NCI-H146 (cell line): ENCODE measurements around the gene AZI2.

Experiments
- DNase-seq: peaks from one replicate; lab custom pipeline; 2025; lab: John Stamatoyannopoulos, UW

AZI2 gene

DNA sequence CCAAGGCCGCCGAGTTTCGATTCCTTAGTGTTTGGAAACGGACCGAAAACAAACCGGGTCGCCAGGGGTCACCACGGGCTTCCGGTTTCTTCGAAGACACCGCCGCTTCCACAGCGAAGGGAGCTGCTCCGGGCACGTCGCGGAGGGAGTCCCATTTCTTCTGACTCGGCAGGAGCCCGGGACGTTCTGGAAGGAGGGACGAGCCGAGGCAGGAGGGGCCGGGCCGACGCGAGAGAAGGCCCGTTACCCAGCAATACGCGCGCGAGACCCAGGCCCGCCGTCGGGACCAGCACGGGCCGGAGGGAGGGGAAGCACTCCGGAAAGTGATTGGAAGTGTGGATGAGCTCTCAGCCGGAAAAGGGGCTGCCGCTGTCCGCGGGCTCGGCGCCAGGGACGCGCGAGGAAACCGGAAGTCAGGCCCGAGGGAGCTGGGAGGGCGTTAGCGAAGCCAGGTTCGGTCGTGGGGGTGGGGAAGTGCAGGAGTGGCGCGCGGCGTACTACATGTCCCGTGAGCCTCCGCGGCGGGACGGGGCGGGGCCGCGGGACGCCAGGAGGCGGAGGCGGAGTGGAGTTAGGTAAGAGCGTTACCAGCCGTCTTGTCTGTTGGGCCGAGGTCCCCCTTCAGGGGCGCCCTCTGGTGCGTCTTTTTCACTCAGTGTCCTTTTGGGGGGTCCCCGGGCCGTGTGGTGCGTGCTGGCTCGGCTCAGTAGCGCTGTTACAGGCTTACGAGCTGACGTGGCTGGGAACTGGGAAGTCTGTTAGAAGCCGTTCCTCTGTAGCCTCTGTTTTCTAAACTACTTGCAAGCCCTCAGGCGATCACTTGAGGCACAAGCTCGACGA is at the start of gene AZI2, which contains the start of gene ZCWPW2:
Gene AZI2, minus strand, starts transcription at position 196 of the 840 bp plus-strand sequence. CDS start 8,207 bp downstream, outside the sequence.
Gene ZCWPW2, plus strand, starts transcription at position 93 of the 840 bp plus-strand sequence. CDS start 64,348 bp downstream, outside the sequence.
- peak; percentile 90 for DNase-seq

- DNase-seq: no peak
These were observed 40.4 kb upstream of the AZI2 start for GRCh38 chr3:28388978-28389377.

GRCh38 chr3:28386049-28386448 is 37.4 kb upstream of the AZI2 start:
- DNase-seq: no peak

DNA sequence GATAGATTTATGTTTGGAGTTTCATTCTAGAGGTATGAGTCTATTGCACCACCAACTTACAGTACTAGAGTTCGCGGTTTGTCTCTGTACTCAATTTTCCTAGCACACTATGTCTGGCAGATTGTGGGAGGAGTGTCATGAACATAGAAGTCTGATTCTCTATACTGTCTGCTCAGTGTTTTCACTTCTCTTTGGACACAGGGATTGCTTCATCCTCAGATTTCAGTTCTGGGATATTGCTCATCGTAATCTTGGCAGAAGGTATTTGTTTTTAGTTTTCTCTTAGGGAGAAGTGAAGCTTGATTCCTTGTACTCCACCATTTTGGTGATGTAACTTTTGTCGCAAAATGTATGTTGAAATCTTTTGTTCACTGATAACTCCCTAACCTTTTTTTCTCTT is 27.8 kb upstream of the AZI2 start:
- DNase-seq: no peak

DNA sequence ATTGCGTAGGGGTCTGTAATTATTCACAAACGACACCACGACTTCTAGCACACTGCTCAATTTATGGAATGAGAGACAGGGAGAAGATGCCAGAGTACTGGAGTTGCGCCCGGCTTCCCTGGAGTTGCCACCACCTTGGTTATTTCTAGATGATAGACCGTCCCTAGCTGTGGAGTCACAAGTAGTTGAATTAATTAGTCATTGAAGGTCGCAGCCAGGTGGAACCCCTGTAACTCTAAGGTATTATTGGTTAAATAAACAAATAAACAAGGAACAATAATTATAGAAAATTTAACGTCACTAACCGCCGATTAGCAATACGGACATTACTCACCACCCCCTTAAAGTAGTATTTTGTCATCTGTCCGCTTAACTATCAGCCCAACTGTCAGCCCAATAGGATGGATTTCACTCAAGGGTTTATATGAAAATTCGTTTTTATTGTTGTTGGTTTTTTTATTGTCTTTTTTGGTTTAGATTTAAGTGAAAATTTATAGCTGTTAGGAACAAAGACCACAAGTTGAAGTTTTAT is 911 bp upstream of the AZI2 start:
- no peak for DNase-seq

DNA sequence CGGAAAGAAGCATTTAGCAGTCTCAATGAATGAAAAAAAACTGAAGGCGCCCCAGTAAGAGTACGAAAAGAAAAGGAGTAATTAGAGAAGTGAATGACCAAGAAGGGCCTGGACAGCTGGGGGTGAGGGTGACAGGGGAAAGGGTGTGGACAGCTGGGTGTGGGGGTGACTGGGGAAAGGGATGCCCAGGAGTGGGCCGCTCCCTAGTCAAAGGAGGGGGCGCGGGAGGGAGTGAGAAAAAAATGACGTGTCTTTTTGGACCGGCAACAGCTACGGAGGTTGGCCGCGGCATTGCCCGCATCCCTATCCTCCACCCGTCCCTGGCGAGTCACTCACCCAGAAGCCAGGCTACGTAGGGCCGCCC is 377 bp downstream of the AZI2 start:
- no peak for DNase-seq

DNA sequence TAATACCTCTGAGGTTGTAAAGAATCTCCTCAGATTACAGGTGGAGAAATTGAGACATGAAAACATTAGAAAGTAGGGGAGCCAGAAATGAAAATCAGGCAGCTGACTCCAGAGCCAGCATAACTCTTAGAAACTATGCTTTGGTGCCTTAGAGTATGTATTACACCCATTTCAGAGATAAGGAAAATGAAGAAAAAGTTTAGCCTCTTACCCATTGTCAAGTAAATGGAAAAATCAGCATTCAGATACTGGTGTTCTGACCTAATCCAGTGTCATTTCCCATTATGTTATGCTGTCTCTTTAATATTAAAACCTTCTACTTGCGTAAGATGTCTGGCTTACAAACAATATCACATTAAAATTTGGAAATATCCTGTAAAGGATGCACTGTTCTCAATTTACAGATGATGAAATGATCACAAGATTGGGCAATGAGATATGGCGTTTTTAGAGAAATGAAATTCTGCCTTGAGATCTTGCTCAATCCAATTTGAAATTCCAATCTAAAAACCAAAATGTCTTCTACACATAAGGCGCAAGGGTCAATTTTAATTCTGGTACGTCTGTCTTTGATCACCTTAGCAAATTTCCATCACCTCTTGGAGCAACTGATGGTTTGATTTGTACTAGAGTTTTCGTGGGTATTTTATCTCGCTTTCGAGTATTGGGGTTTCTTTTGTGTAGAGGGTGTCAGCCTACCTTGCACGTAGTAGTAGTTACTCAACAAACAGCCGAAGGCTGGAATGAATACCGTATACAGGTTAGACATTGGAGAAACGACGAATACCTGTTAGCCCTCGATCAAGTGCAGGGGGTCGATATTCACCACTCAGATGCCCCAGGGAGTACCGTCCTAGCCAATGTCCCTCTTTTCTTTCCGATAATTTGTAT is 1.0 kb downstream of the AZI2 start:
- no peak for DNase-seq

- DNase-seq: no peak
These were observed 2.9 kb downstream of the AZI2 start for GRCh38 chr3:28345690-28346089.

GRCh38 chr3:28343144-28343543 is 5.5 kb downstream of the AZI2 start:
- no peak for DNase-seq

DNA sequence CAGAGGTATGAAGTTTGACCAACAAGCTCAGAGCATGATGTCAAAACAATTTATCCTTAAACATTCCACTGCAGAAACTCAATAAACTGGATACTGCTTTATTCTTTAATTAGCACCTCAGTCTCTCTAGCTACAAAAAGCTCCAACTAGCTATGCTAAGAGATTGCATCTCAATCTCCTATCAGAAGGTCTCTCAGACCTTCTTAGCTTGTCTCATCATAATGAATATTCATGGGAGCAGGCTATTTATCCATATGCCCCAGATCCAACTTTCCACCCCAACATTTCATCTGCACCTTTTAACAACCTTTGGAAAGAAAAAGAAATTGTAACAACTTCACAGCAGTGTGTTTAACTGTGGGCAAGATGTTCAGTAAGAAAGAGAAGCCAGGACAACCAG is 11.4 kb downstream of the AZI2 start:
- DNase-seq: no peak

DNA sequence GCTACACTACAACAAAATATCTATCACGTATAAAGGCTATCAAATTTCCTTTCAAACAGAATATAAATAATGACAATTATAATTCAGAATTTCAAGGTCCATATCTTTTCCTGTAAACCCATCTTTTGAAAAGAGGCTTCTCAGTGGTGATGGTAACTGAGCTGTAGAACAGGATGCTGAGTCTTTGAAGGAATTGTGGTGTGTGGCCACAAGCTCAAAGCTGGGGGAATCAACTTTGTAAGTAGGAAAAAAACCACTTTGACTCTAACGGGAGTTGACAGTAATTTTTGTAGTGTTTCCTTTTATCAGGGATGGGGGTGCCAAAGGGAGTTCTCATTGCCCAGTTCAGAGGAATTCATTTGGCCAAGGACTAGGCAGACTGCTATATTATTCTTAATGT is 13.4 kb downstream of the AZI2 start:
- DNase-seq: no peak

GRCh38 chr3:28334552-28334951 is 14.1 kb downstream of the AZI2 start:
- DNase-seq: no peak

GRCh38 chr3:28328188-28329151 is 20.2 kb downstream of the AZI2 start:
- no peak for DNase-seq

GRCh38 chr3:28326458-28326926 is 22.1 kb downstream of the AZI2 start:
- no peak for DNase-seq

- no peak for DNase-seq
These were observed 26.2 kb downstream of the AZI2 start for GRCh38 chr3:28322464-28322863.

- no peak for DNase-seq
These were observed 27.6 kb downstream of the AZI2 start for GRCh38 chr3:28320981-28321380.

DNA sequence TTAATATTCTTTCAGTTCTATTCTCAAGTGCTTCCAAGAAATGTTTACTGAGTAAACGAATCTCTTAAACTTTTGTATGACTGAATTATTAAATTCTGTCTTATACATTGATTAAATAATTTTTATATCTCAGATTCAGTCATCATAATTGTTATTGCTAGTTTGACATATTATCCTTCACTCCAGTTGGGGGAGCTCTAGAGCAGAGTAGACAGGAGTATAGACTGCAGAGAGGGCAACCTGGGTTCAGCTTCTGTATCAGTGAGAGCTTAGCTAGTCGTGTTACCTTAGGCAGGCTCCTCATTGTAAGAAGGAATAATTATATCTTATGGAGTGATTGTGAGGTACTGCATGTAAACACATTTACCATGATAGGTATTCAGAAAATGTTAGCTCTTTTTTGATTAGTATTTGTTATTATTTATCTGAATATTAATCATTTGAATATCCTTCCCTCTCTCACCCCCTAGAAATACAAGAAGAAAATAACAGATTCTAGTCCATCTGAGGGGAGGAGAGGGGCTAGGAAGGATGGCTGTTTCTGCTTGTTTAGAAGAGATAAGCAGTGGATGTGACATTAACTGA is 31.1 kb downstream of the AZI2 start:
- peak; percentile 48 for DNase-seq

DNA sequence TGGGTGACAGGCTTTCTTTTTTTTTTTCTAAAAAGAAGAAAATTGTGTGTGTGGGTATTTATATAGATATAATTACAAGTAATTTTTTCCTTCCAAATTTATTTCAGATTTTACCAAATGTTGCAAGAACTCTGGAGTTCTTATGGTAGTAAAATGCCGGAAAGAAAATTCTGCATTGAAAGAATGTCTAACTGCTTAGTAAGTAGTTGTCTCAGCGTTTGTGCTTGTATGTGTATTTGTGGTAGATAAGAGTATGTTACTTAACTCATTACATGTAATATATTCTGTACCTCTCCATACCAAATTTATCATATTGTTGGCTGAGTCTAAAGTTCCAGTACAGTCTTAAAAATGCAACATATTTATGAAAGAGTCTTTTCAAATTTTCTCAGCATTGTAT is 32.4 kb downstream of the AZI2 start:
- no peak for DNase-seq

- no peak for DNase-seq
These were observed 32.9 kb downstream of the AZI2 start for GRCh38 chr3:28315711-28316110.

- DNase-seq: no peak
These were observed 40.4 kb downstream of the AZI2 start for GRCh38 chr3:28308196-28308595.

- no peak for DNase-seq
These were observed 46.9 kb downstream of the AZI2 start for GRCh38 chr3:28301688-28302087.
